Aorta (tissue), 5 donors: ENCODE measurements around the gene AGRP. TPM values are rescaled to one million over a fixed set of nuclear protein-coding genes. Genes with fewer than 3 reads are reported as not detected.

Experiments
- ATAC-seq: fragments of 200-7000 bp; cut with Tn5 transposase; one replicate; pipeline ENCODE4 v1.9.1; 2022; ENCODE audit warnings: moderate library complexity; ENCODE audit not compliant: low FRiP score
- DNase-seq, 2 donors: peaks; one replicate each; pipeline ENCODE4 v3.0.0-alpha.2; 2020
- H3K27ac ChIP-seq, 2 donors: one replicate each; pipeline ENCODE4 v1.5.1; 2013; ENCODE audit warnings: low read length in 2 of 2, mild to moderate bottlenecking in 2 of 2, moderate library complexity in 2 of 2, control low read depth in 1 of 2, inconsistent platforms in 1 of 2, low read depth in 1 of 2
- H3K27me3 ChIP-seq, 2 donors: one replicate each; pipeline ENCODE4 v1.6.1; 2013; ENCODE audit warnings: control low read depth in 1 of 2, low read length in 1 of 2, mild to moderate bottlenecking in 1 of 2, moderate library complexity in 1 of 2; ENCODE audit not compliant: insufficient read depth in 2 of 2, control insufficient read depth in 1 of 2
- H3K36me3 ChIP-seq, 2 donors: one replicate each; pipeline ENCODE4 v1.6.1; 2013; ENCODE audit warnings: control low read depth in 1 of 2, low read length in 1 of 2, mild to moderate bottlenecking in 1 of 2; ENCODE audit not compliant: insufficient read depth in 2 of 2, control insufficient read depth in 1 of 2
- H3K4me1 ChIP-seq, 2 donors: one replicate each; pipeline ENCODE4 v1.6.1; 2013; ENCODE audit warnings: low read length in 2 of 2, control low read depth in 1 of 2, mild to moderate bottlenecking in 1 of 2, moderate library complexity in 1 of 2; ENCODE audit not compliant: insufficient read depth in 2 of 2, control insufficient read depth in 1 of 2
- H3K4me3 ChIP-seq, 2 donors: one replicate each; pipeline ENCODE4 v1.5.1; 2013; ENCODE audit warnings: low read length in 2 of 2, control low read depth in 1 of 2, mild to moderate bottlenecking in 1 of 2
- H3K9me3 ChIP-seq: one replicate; pipeline ENCODE4 v1.6.1; 2013; ENCODE audit warnings: mild to moderate bottlenecking, low read length; ENCODE audit not compliant: control insufficient read depth
- WGBS, 2 donors: extraction: QIAGEN DNeasy Blood & Tissue Kit; methylation state at CpG; one replicate each; pipeline ENCODE4 v1.1.7; 2013; 5-methylcytosine and 5-hydroxymethylcytosine counted together
- intact Hi-C, 2 donors: fragments of 100-400 bp; cut with DNase I; formaldehyde crosslinking; loops; one replicate each; pipeline versions ENCODE4 v1.14.2 to v1.15.0; 2022
- polyA plus RNA-seq, 2 donors: library from polyadenylated mRNA; stranded (reverse); fragments of 200-250 nt; gene quantifications; one replicate each; pipeline ENCODE4 v1.2.3, GENCODE V29; 2013
- total RNA-seq, 2 donors: library from RNA; stranded (reverse); fragmentation: NEBNext Ultra II Directional; extraction: Animal tissue kit (Norgen Biotek cat#: 25700); gene quantifications; one replicate each; pipeline ENCODE4 v1.2.1, GENCODE V29; 2021
- donor health status: healthy with polysubstance abuse.
- donor health status: Bipolar disorder and iron deficiency.
- donor health status: DM: no; HTN: no; CAD: no.
- donor health status: DM: no; HTN: no; CAD: no.
- donor health status: DM: yes; HTN: yes; CAD: no.

Gene AGRP
- total and polyA plus RNA-seq, 4 donors, result 1.5 TPM; not detected in 3

DNA sequence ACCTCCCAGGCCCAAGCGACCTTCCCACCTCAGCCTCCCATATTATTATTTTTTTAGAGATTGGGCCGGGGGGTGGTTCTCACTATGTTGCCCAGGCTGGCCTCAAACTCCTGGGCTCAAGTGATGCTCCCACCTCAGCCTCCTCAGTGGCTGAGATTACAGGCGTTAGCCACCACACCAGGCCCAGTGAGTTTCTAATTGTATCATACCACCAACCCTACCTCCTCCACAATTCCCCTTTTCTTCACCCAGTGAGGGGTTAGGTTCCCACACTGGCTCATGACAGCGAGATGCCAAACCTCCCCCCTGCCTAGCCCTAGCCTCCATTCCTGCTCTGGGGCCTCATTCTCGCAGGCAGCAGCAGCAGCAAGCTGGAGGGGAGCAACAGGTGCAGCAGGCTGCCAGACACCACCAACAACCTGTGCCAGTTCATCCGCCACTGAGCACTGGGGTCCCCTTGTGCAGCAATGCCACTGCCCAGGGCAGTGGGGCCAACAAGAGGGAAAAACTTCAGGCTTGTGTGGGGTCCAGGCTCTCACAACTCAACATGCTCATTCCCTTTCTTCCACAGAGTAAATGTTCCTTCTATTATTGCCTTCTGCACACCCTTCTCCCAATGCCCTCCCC lies 11.5 kb downstream of the AGRP start:
- WGBS, 2 donors, result 94 to 95% methylated on average over 6 of the region's 6 CpGs
- H3K9me3 ChIP-seq, result no peaks in the 10 kb centered on the region
- DNase-seq, result no peak

DNA sequence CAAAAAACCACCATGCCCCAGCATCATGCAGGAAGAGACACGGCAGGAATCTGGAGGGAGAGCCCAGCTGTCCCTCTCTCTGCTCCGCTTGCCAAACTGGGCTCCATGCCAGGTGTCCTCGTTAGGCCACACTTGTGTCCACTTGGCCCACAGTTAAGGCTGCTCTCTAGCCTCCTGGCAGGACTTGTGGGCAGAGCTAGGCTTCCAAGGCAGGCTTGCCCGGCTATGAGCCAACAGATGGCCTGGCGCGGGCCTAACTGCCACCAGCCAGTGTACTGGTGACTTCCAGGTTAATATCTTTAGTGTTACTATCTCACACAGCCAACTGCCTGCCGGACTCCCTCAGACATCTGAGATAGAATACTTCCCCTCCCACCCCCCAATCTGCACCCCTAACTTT lies 13.0 kb downstream of the AGRP start:
- H3K27ac ChIP-seq, result no peak overlapping the region
- H3K4me1 ChIP-seq, result peaks cover 2% of the 10 kb centered on the region in 2 donors
- WGBS, 2 donors, result 5 to 8% methylated on average over 7 of the region's 7 CpGs
- no peak overlapping the region for H3K4me3 ChIP-seq
- no peaks in the 10 kb centered on the region for H3K27me3 ChIP-seq
- peak; percentile 85 to 88 for DNase-seq
- intact Hi-C loops, result no loop called here
- no peaks in the 10 kb centered on the region for H3K9me3 ChIP-seq
- no peaks in the 10 kb centered on the region for H3K36me3 ChIP-seq
- no peak for ATAC-seq

More for the DNA sequence above, 11.5 kb downstream of the AGRP start:
- Histone ChIP-seq H3K4me1 (peaks cover 2% of the 10 kb centered on the region in 2 donors), H3K27me3 (no peaks in the 10 kb centered on the region), H3K36me3 (no peaks in the 10 kb centered on the region), H3K4me3 (no peak overlapping the region), H3K27ac (no peak overlapping the region)
- intact Hi-C loops, result no loop called here
- no peak for ATAC-seq

DNA sequence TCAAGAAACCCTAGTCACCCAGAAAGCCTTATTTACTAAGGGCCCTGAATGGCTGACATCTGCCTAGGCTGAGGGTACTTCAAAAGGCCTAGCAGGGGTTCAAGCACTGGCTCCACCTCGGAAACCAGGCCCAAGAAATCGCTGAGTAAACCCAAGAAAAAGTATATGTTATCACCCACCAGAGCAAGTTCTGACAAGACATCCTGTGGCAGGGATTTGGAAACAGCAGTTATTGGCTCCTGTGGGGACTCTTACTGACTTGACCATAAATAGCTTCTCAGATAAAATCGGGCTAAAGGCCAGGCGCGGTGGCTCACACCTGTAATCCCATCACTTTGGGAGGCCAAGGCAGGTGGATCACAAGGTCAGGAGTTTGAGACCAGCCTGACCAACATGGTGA lies 14.6 kb downstream of the AGRP start:
- Histone ChIP-seq H3K27ac (no peak overlapping the region), H3K9me3 (no peaks in the 10 kb centered on the region), H3K27me3 (no peaks in the 10 kb centered on the region), H3K36me3 (no peaks in the 10 kb centered on the region), H3K4me1 (peaks cover 2% of the 10 kb centered on the region in 2 donors), H3K4me3 (no peak overlapping the region)
- 86% methylated on average over 5 of the region's 5 CpGs for WGBS, 2 donors
- intact Hi-C loops, result loop anchor here in 1 of 2 donors (5.0 kb wide), 1 partner anchor 41 kb away; no protein-coding TSS in a partner anchor
- DNase-seq (no peak), ATAC-seq (no peak)

DNA sequence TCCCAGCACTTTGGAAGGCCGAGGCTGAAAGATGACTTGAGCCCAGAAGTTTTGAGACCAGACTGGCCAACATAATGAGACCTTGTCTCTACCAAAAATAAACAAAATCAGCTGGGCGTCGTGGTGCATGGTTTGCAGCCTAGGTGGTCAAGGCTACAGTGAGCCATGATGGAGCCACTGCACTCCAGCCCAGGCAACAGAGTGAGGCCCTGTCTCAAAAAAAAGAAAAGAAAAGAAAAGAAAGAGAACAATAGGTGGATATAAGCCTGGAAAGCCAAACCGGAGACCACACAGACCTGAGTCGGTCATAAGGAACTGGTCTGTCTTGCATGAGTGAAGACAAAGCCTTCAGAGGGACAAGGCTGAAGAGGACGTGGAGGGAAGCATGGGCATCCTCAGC lies 16.8 kb downstream of the AGRP start:
- no peak for DNase-seq
- intact Hi-C loops, result loop anchor here (2.0 to 5.0 kb wide), 2 partner anchors 38 to 39 kb away; no protein-coding TSS in a partner anchor
- ATAC-seq, result no peak
- Histone ChIP-seq H3K4me1 (peaks cover 2% of the 10 kb centered on the region in 2 donors), H3K4me3 (no peak overlapping the region), H3K27me3 (no peaks in the 10 kb centered on the region), H3K27ac (no peak overlapping the region), H3K9me3 (no peaks in the 10 kb centered on the region), H3K36me3 (no peaks in the 10 kb centered on the region)
- WGBS, 2 donors, result 75 to 81% methylated on average over 6 of the region's 6 CpGs

DNA sequence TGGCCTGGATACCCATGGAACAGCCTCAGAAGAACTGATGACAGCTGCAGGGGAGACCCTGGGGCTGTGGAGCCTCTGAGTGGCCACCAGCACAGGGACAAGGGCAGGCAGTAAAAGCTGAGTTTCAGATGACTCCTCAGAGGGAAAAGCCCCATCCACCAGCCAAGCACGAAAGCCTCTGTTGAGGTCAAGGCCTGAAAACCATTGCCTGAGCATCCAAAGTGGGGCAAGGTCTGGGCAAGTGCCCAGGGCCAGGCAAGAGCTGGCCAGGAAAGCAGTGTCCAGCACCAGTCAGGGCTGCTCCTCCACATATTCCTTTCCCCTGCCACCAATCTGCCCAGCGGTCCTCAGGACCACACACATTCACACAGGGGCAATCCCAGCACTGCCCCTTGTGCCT lies 18.8 kb downstream of the AGRP start:
- no peak overlapping the region for H3K4me3 ChIP-seq
- DNase-seq, result no peak
- H3K36me3 ChIP-seq, result no peaks in the 10 kb centered on the region
- intact Hi-C loops, result no loop called here
- H3K4me1 ChIP-seq, result no peaks in the 10 kb centered on the region
- no peak for ATAC-seq
- 51 to 60% methylated on average over 2 of the region's 2 CpGs for WGBS, 2 donors
- H3K27ac ChIP-seq, result no peak overlapping the region
- H3K27me3 ChIP-seq, result no peaks in the 10 kb centered on the region
- no peaks in the 10 kb centered on the region for H3K9me3 ChIP-seq

DNA sequence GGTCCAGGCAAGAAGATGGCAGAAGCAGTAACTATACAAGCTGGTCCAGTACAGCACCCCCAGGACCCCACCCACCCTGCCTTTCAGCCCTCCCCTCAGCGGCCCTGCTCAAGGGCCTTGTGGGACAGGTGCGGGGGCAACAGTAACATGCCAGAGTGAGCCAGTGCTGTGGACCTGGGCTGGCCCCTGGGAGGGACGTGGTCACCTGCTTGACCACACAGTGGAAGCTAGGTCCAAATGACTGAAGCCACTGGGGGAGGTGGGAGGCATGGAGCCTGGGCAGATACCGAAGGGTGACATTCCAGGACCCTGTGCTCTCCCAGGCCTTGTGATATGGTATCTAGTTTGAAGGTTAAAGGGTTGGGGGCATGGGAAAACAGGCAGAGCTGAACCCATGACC lies 19.7 kb downstream of the AGRP start:
- Histone ChIP-seq H3K36me3 (no peaks in the 10 kb centered on the region), H3K27ac (no peak overlapping the region), H3K4me1 (no peaks in the 10 kb centered on the region), H3K4me3 (no peak overlapping the region), H3K27me3 (no peaks in the 10 kb centered on the region), H3K9me3 (no peaks in the 10 kb centered on the region)
- DNase-seq, result no peak
- no peak for ATAC-seq
- 94% methylated on average over 4 of the region's 4 CpGs for WGBS, 2 donors
- intact Hi-C loops, result no loop called here

DNA sequence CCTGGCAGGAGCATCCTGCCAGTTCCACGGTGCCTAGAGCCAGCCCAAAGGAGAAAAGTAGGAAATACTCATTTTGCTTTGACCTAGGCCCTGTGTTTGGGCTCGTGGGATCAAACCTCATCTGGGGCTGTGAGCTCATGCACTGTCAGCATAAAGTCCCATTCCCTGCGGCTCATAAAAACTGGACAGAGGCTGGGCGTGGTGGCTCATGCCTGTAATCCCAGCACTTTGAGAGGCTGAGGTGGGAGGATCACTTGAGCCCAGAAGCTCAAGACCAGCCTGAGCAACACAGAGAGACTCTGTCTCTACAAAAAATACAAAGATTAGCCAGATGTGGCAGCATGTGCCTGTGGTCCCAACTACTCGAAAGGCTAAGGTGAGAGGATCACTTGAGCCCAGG lies 20.3 kb downstream of the AGRP start:
- H3K4me1 ChIP-seq, result no peaks in the 10 kb centered on the region

DNA sequence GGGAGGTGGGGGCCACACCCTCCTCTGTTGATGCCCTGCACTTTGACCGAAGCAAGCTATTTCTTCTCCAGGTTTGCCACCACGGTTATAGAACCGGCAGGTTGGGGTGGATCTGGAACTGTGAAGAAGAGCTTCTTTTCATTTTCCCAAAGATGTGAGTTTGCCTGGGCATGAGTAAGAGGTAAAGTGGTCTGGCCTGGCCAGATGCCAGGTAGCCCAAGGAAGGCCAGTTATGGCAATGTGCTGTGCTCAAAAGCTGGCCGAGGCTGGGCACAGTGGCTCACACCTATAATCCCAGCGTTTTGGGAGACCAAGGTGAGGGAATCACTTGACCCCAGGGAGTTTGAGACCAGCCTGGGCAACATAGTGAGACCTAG lies 21.1 kb downstream of the AGRP start:
- Histone ChIP-seq H3K4me1 (no peaks in the 10 kb centered on the region), H3K9me3 (no peaks in the 10 kb centered on the region), H3K36me3 (no peaks in the 10 kb centered on the region), H3K27me3 (no peaks in the 10 kb centered on the region), H3K27ac (no peak overlapping the region), H3K4me3 (no peak overlapping the region)
- intact Hi-C loops, result no loop called here
- no peak for DNase-seq
- ATAC-seq, result no peak
- 85 to 94% methylated on average over 5 of the region's 5 CpGs for WGBS, 2 donors

More for the DNA sequence above, 20.3 kb downstream of the AGRP start:
- Histone ChIP-seq H3K9me3 (no peaks in the 10 kb centered on the region), H3K4me3 (no peak overlapping the region), H3K27ac (no peak overlapping the region), H3K36me3 (no peaks in the 10 kb centered on the region), H3K27me3 (no peaks in the 10 kb centered on the region)
- ATAC-seq (no peak), DNase-seq (no peak)
- intact Hi-C loops, result no loop called here
- WGBS, 2 donors, result 88 to 89% methylated on average over 5 of the region's 5 CpGs

DNA sequence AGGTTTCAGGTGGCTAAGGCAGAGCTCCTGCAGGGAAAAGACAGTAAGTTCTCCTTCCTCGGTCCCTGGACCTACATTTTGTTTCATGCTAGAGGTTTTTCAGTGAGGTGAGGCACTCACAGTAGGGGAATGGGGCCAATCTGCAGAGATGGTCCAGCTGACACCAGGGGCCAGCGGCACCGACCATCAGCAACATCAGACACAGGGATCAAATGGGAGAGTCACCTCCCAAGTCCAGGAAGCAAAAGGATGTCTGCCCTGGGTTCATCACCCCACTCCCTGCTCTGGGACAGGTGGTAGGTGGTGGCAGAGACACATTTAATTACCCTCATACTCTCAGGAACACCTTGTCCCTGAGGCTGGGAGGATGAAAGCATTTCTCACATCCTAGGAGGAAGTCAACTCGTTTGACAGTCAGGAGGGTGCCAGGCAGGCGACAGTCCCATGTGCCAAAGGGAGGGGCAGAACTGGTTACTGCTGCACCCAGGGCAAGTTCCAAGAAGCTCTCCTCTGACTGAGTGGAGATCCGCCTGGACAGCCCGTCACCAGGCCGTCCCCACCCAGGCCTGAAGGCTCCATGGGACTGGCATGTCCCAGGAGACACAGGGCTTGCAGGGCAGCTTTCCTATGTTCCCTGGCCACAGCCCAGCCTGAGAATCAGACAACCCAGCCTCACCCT lies 21.6 kb downstream of the AGRP start:
- no peaks in the 10 kb centered on the region for H3K4me1 ChIP-seq
- H3K36me3 ChIP-seq, result no peaks in the 10 kb centered on the region
- WGBS, 2 donors, result 82 to 85% methylated on average over 8 of the region's 8 CpGs
- no peaks in the 10 kb centered on the region for H3K27me3 ChIP-seq
- no peak overlapping the region for H3K27ac ChIP-seq
- H3K4me3 ChIP-seq, result no peak overlapping the region
- ATAC-seq (no peak), DNase-seq (no peak)
- H3K9me3 ChIP-seq, result no peaks in the 10 kb centered on the region
- intact Hi-C loops, result no loop called here
